WI38 (cell line): ENCODE measurements around the gene PIRT.

ENCODE experiments used
- H3K4me3 ChIP-seq: 2 replicates; pipeline ENCODE4 v1.5.1; 2011; ENCODE audit warnings: low read depth, mild to moderate bottlenecking, control low read depth, low read length
- TF ChIP-seq, protein P1 (sequence below): IDR thresholded peaks from 2 replicates; pipeline ENCODE4 v1.5.1; 2012; ENCODE audit warnings: low read depth, mild to moderate bottlenecking, control low read depth, low read length

PIRT gene

GRCh38 chr17:10797476-10798328 lies 40.2 kb downstream of the PIRT start:
- no peak overlapping the region for H3K4me3 ChIP-seq
- TF ChIP-seq, protein P1, sequence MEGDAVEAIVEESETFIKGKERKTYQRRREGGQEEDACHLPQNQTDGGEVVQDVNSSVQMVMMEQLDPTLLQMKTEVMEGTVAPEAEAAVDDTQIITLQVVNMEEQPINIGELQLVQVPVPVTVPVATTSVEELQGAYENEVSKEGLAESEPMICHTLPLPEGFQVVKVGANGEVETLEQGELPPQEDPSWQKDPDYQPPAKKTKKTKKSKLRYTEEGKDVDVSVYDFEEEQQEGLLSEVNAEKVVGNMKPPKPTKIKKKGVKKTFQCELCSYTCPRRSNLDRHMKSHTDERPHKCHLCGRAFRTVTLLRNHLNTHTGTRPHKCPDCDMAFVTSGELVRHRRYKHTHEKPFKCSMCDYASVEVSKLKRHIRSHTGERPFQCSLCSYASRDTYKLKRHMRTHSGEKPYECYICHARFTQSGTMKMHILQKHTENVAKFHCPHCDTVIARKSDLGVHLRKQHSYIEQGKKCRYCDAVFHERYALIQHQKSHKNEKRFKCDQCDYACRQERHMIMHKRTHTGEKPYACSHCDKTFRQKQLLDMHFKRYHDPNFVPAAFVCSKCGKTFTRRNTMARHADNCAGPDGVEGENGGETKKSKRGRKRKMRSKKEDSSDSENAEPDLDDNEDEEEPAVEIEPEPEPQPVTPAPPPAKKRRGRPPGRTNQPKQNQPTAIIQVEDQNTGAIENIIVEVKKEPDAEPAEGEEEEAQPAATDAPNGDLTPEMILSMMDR = no peak

DNA sequence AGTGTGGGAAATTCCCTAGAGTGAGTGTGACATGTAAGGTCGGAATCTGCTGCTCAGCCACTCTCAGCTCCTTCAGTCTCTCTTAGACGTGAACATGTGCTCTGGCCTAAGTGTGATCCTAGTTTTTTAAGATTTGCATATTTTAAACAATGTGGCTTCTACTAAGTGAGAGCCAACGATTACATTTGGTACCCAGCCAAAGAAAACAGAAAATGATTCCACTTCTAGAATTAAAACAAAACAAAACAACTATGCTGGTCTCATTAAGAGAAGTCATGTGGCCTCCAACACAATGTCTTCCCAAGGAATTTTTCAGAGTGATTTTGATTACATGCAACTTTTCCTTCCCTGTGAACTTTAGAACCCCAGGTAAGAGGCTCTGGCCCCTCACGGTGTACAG lies 44.1 kb downstream of the PIRT start:
- TF ChIP-seq, protein P1 = no peak
- no peak overlapping the region for H3K4me3 ChIP-seq

DNA sequence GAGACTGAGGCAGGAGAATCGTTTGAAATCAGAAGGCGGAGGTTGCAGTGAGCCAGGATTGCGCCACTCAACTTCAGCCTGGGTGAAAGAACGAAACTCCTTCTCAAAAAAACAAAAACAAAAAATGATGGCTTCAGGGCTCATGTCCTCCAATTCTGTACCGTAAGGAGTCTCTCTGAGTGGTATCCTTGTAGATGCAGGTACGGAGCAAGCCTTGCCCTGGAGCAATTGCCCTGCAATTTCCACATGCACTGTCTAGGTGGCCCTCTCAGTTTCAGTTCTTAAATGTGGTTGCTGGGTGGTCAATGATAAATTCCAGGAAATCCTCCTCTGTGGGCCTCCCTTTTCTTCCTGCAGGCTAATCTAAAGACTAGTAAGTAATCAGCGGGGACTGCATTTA lies 44.6 kb downstream of the PIRT start:
- no peak overlapping the region for H3K4me3 ChIP-seq
- TF ChIP-seq, protein P1 = no peak

- H3K4me3 ChIP-seq = no peak overlapping the region
- TF ChIP-seq, protein P1 = no peak
Observed at GRCh38 chr17:10792151-10792550, 45.7 kb downstream of the PIRT start.

DNA sequence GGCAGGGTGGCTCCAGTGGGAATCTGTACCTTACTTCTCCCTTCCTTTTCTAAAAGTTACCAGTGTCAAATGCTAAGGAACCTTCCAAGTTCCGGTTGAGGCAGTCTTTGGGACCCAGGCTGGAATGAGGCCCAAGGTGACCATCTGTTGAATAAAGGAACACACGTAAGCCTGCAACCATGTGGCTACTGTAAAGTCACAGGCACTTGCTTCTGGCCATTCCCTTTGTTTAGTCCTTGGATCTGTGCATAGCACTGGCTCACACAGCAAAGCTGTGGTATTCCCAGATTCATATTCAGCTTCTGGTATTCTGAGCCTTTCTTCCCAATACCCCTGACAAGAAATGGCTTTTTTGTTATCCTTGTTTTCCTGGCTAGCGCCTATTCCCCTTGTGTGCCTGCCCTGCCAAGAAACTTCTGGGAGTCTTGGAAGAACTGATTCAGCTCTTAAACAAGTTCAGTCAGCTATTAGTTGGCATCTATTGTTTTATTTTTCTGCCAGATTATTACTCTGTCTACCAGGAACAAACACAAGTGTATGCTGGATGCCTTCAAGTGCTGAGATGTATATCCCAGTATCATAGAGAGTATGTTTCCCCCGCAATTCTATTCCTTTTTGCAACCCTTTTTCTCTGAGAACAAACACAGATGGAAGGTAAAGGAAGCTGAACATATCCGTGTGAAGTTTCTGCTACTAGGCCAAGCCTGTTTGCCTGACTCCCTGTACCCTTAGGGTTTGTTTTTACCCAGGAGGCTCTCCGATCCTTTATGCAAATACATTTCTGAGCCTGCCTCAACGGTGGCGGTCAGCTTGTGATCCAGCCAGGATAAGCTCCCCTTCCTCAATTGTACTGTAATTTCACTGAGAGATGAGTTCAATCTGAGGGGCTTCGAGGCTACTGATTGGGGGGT lies 47.1 kb downstream of the PIRT start:
- TF ChIP-seq, protein P1 = no peak

DNA sequence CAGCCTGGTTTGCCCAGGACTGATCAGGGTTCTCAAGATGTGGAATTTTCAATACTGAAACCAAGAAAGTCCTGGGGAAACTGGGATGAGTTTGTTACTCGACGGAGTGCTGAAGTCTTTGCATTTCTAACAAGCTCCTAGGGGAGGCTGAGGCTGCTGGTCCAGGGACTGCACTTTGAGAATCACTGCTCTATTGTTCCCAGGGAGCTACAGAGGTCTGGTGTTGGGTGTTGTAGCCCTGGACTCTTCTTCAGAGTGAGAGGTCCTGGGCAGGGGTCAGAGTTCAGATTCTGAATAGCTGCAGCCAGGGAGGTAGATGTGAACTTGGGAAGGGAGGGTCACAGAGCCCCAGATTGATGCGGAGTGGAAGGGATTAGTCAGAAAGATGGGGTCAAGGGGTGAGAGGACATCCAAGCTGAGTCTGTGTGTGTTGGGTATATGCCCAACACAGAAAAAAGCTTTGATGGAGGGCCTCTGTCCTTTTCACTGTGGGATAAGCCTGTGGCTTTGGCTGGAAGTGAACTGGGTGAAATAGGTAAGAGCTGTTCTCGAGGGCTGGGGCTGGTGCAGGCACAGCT lies 48.1 kb downstream of the PIRT start:
- H3K4me3 ChIP-seq = no peak overlapping the region
- TF ChIP-seq, protein P1 = no peak

More for the DNA sequence above, 47.1 kb downstream of the PIRT start:
- no peak overlapping the region for H3K4me3 ChIP-seq
